GM12801 (cell line): ENCODE data around the gene PRDM16.

Experiments used
- TF ChIP-seq, protein P1 (sequence below): IDR thresholded peaks from one replicate; pipeline ENCODE4 v1.5.1; 2011; ENCODE audit warnings: control low read depth; ENCODE audit not compliant: insufficient read length; ENCODE audit errors: extremely low read depth

Gene PRDM16

DNA sequence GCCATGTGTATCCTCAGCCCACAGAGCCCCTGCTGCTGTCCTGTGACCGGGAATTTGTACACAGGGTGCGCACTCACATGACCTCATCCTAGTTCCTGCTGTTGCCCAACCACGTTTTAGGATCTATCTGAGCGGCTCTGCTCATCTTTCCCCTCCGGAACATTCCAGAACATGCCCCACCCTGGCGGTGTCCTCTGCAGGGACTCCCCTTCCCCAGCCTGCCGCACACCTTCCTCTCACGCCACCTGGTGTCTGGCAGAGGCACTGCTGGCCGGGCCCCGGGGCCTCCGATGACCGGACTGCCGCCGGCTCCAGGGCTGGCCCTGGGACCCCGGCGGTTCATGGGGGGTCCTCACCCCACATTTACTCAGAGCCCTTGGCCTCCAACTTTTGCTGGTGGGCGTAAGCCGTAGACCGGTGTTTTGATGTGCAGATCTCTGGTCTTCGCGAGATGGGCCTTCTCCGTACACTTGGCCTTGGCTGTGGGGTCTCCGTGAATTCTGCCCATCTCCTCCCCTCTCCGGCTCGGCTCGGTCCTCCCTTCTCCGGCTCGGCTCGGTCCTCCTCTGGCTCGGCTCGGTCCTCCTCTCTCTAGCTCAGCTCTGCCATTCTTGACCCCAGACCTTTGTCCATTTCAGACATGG is 414.9 kb downstream of the PRDM16 start:
- TF ChIP-seq, protein P1, sequence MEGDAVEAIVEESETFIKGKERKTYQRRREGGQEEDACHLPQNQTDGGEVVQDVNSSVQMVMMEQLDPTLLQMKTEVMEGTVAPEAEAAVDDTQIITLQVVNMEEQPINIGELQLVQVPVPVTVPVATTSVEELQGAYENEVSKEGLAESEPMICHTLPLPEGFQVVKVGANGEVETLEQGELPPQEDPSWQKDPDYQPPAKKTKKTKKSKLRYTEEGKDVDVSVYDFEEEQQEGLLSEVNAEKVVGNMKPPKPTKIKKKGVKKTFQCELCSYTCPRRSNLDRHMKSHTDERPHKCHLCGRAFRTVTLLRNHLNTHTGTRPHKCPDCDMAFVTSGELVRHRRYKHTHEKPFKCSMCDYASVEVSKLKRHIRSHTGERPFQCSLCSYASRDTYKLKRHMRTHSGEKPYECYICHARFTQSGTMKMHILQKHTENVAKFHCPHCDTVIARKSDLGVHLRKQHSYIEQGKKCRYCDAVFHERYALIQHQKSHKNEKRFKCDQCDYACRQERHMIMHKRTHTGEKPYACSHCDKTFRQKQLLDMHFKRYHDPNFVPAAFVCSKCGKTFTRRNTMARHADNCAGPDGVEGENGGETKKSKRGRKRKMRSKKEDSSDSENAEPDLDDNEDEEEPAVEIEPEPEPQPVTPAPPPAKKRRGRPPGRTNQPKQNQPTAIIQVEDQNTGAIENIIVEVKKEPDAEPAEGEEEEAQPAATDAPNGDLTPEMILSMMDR: no peak

DNA sequence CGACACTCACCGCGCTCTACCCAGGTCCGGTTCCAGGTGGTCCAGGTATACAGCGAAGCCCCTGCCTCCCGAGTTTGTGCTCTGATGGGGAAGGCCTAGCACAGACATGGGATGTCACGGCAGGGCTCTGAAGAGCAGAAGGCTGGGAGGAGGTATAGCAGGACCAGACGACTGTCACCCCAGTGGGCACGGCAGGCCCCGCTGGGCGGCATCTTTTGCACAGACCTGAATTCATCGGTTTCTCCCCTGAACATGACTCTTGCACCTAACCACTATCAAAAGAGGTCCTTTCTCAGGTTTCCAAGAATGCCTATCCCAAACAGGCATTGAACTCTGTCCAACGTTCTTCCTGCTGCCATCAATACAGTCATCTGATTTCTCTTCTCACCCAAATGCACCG is 416.0 kb downstream of the PRDM16 start:
- TF ChIP-seq, protein P1: no peak
